H9 (cell line): ENCODE data around the gene SRRT. TPM values are rescaled to one million over a fixed set of nuclear protein-coding genes. Genes with fewer than 3 reads are reported as not detected.

Experiments
- DNase-seq: peaks from one replicate; pipeline ENCODE4 v3.0.0-alpha.2; 2017
- H2AFZ ChIP-seq: one replicate; pipeline ENCODE4 v1.6.1; 2013; ENCODE audit warnings: mild to moderate bottlenecking, low read length, control low read depth, moderate library complexity
- H2AK5ac ChIP-seq: 2 replicates; pipeline ENCODE4 v1.6.1; 2013; ENCODE audit warnings: low read length, control low read depth, mixed read lengths; ENCODE audit not compliant: insufficient read length
- H2BK120ac ChIP-seq: one replicate; pipeline ENCODE4 v1.6.1; 2013; ENCODE audit warnings: low read depth, mild to moderate bottlenecking, low read length, control low read depth, inconsistent platforms; ENCODE audit not compliant: poor library complexity, severe bottlenecking
- H2BK12ac ChIP-seq: 2 replicates; pipeline ENCODE4 v1.6.1; 2013; ENCODE audit warnings: low read length, control low read depth, mixed read lengths, low read depth; ENCODE audit not compliant: insufficient read length
- H2BK15ac ChIP-seq: 2 replicates; pipeline ENCODE4 v1.6.1; 2013; ENCODE audit warnings: low read depth, low read length, control low read depth
- H2BK20ac ChIP-seq: one replicate; pipeline ENCODE4 v1.6.1; 2013; ENCODE audit warnings: low read depth, mild to moderate bottlenecking, low read length, control low read depth, inconsistent platforms; ENCODE audit not compliant: poor library complexity, severe bottlenecking
- H2BK5ac ChIP-seq: 2 replicates; pipeline ENCODE4 v1.6.1; 2013; ENCODE audit warnings: low read length, control low read depth, mixed read lengths; ENCODE audit not compliant: insufficient read length
- H3K14ac ChIP-seq: 2 replicates; pipeline ENCODE4 v1.6.1; 2013; ENCODE audit warnings: low read length, control low read depth; ENCODE audit not compliant: insufficient read depth
- H3K18ac ChIP-seq: 2 replicates; pipeline ENCODE4 v1.6.1; 2013; ENCODE audit warnings: low read depth, mild to moderate bottlenecking, mixed read lengths, low read length, control low read depth; ENCODE audit not compliant: insufficient read length
- H3K23ac ChIP-seq: 2 replicates; pipeline ENCODE4 v1.6.1; 2013; ENCODE audit warnings: low read length, control low read depth, mixed read lengths, low read depth; ENCODE audit not compliant: insufficient read length
- H3K23me2 ChIP-seq: 2 replicates; pipeline ENCODE4 v1.6.1; 2013; ENCODE audit warnings: low read depth, mild to moderate bottlenecking, mixed read lengths, low read length, control low read depth; ENCODE audit not compliant: insufficient read length, poor library complexity, severe bottlenecking
- H3K27ac ChIP-seq: 2 replicates; pipeline ENCODE4 v1.5.1; 2013; ENCODE audit warnings: low read length, control low read depth, mixed read lengths, low read depth; ENCODE audit not compliant: insufficient read length
- H3K27me3 ChIP-seq: 2 replicates; pipeline ENCODE4 v1.6.1; 2013; ENCODE audit warnings: low read length, control low read depth, inconsistent platforms; ENCODE audit not compliant: insufficient read depth
- H3K4ac ChIP-seq: 2 replicates; pipeline ENCODE4 v1.6.1; 2013; ENCODE audit warnings: low read depth, mild to moderate bottlenecking, control low read depth, inconsistent platforms, low read length, moderate library complexity
- H3K4me1 ChIP-seq: 2 replicates; pipeline ENCODE4 v1.6.1; 2013; ENCODE audit warnings: low read length, control low read depth, inconsistent platforms; ENCODE audit not compliant: insufficient read depth
- H3K4me2 ChIP-seq: 2 replicates; pipeline ENCODE4 v1.6.1; 2013; ENCODE audit warnings: low read length, control low read depth, mixed read lengths; ENCODE audit not compliant: insufficient read length, insufficient read depth
- H3K56ac ChIP-seq: 2 replicates; pipeline ENCODE4 v1.6.1; 2013; ENCODE audit warnings: low read depth, mild to moderate bottlenecking, mixed read lengths, low read length, control low read depth; ENCODE audit not compliant: insufficient read length
- H3K79me1 ChIP-seq: 2 replicates; pipeline ENCODE4 v1.6.1; 2013; ENCODE audit warnings: low read depth, mild to moderate bottlenecking, moderate library complexity, low read length, control low read depth, inconsistent platforms; ENCODE audit not compliant: insufficient read depth, poor library complexity, severe bottlenecking
- H3K79me2 ChIP-seq: 2 replicates; pipeline ENCODE4 v1.6.1; 2013; ENCODE audit warnings: low read length, control low read depth, inconsistent platforms; ENCODE audit not compliant: insufficient read depth
- H3K9ac ChIP-seq: 2 replicates; pipeline ENCODE4 v1.6.1; 2013; ENCODE audit warnings: low read length, control low read depth, mixed read lengths; ENCODE audit not compliant: insufficient read length; ENCODE audit errors: extremely low read depth
- H3K9me3 ChIP-seq: one replicate; pipeline ENCODE4 v1.6.1; 2013; ENCODE audit warnings: low read depth, low read length, inconsistent platforms; ENCODE audit not compliant: control insufficient read depth
- H3T11ph ChIP-seq: one replicate; pipeline ENCODE4 v1.6.1; 2013; ENCODE audit warnings: mild to moderate bottlenecking, low read length, control low read depth, inconsistent platforms
- H4K20me1 ChIP-seq: one replicate; pipeline ENCODE4 v1.6.1; 2013; ENCODE audit not compliant: control insufficient read depth, insufficient read length, insufficient read depth
- H4K5ac ChIP-seq: 2 replicates; pipeline ENCODE4 v1.6.1; 2013; ENCODE audit warnings: low read depth, mild to moderate bottlenecking, mixed read lengths, low read length, control low read depth; ENCODE audit not compliant: insufficient read length
- H4K8ac ChIP-seq: replicated peaks from 2 replicates; pipeline ENCODE4 v1.6.1; 2013; ENCODE audit warnings: low read length, control low read depth, mixed read lengths, low read depth; ENCODE audit not compliant: insufficient read length
- H4K91ac ChIP-seq: 2 replicates; pipeline ENCODE4 v1.6.1; 2013; ENCODE audit warnings: low read depth, mild to moderate bottlenecking, moderate library complexity, mixed read lengths, low read length, control low read depth; ENCODE audit not compliant: insufficient read length
- H3K27ac Mint-ChIP-seq, 3 experiments: 2 replicates in 2 of 3; 3 replicates in 1 of 3; pipeline ENCODE4 v1.8.0; 2020 to 2021; ENCODE audit warnings: mixed read lengths in 3 of 3, mild to moderate bottlenecking in 1 of 3, moderate library complexity in 1 of 3
- H3K27me3 Mint-ChIP-seq: 2 replicates; pipeline ENCODE4 v1.8.0; 2021; ENCODE audit warnings: low read depth, mild to moderate bottlenecking, moderate library complexity, mixed read lengths
- H3K36me3 Mint-ChIP-seq, 3 experiments: 2 replicates in 2 of 3; 3 replicates in 1 of 3; pipeline ENCODE4 v1.8.0; 2020 to 2021; ENCODE audit warnings: low read depth in 3 of 3, mixed read lengths in 3 of 3; ENCODE audit not compliant: insufficient read depth in 1 of 3
- H3K4me1 Mint-ChIP-seq, 2 experiments: 2 replicates each; pipeline ENCODE4 v1.8.0; 2020; ENCODE audit warnings: mixed read lengths in 2 of 2
- H3K4me3 Mint-ChIP-seq, 2 experiments: 2 replicates in 1 of 2; 3 replicates in 1 of 2; pipeline ENCODE4 v1.8.0; 2020 to 2021; ENCODE audit warnings: mild to moderate bottlenecking in 2 of 2, mixed read lengths in 2 of 2, moderate library complexity in 1 of 2
- H3K9me3 Mint-ChIP-seq, 2 experiments: 2 replicates in 1 of 2; 3 replicates in 1 of 2; pipeline ENCODE4 v1.8.0; 2020; ENCODE audit warnings: mild to moderate bottlenecking in 2 of 2, mixed read lengths in 2 of 2, moderate library complexity in 1 of 2
- WGBS: extraction: QIAGEN DNeasy Blood & Tissue Kit; methylation state at CpG from one replicate; pipeline ENCODE4 v1.1.7; 2013; ENCODE audit warnings: missing lambda C conversion rate, low lambda C conversion rate, mixed read lengths; ENCODE audit not compliant: insufficient read length; ENCODE audit errors: extremely low coverage; 5-methylcytosine and 5-hydroxymethylcytosine counted together
- total RNA-seq: library from RNA; stranded (reverse); gene quantifications from 2 replicates; pipeline ENCODE4 v1.2.1, GENCODE V29; 2021
- TF ChIP-seq, protein P1 (sequence below): fragments of 200-600 bp; sonication (generic); conservative IDR thresholded peaks from 3 replicates; pipeline ENCODE4 v1.8.0; 2021; ENCODE audit warnings: antibody characterized with exemption, mild to moderate bottlenecking

The SRRT gene
- total RNA-seq, 1 experiment from 2014 or later = 373 TPM

DNA sequence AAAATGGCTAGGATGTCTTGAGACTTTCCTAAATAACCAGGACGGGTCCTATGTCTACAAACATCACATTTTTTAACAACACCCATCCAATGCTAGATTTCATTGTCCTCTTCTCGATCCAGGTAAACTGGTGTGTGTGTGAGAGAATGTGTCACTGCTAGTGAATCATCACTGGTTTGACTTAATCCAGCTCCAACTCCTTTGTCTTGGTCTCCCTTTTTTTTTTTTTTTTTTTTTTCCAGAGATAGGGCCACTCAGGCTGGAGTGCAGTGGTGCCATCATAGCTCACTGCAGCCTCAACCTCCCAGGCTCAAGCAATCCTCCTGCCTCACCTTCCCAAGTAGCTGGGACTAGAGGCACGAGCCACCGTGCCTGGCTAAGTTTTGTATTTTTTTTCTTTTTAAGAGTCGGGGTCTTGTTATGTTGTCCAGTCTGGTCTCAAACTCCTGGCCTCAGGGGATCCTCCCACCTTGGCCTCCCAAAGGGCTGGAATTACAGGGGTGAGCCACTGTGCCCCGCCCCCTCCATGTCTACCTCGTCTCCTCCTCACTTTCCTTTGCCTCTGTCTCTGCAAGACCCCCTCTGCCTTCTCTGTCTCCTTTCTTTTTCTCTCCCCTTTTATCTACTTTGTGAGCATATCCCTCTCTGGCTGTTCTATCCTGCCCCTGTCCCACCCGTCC, 16.8 kb downstream of the SRRT start:
- H3K36me3 Mint-ChIP-seq = peaks cover 17 to 23% (median 20%) of the 10 kb centered on the region in 3 experiments
- no peak overlapping the region for H3K9ac ChIP-seq

More for the DNA sequence above, 16.8 kb downstream of the SRRT start:
- Histone ChIP-seq H4K20me1 (no peaks in the 10 kb centered on the region), H4K5ac (no peak overlapping the region), H2AFZ (no peak overlapping the region), H3K23ac (no peak overlapping the region), H3K27ac (no peak overlapping the region), H2BK20ac (no peak overlapping the region), H3K56ac (no peak overlapping the region), H3K14ac (no peak overlapping the region), H4K8ac (no peak overlapping the region), H3K9me3 (no peaks in the 10 kb centered on the region), H4K91ac (no peak overlapping the region), H2BK120ac (no peak overlapping the region), H3K27me3 (peaks cover 7% of the 10 kb centered on the region), H3K23me2 (peaks cover 36% of the 10 kb centered on the region), H2BK15ac (no peak overlapping the region), H3K4me2 (peak overlapping the region; percentile 54), H3K18ac (no peak overlapping the region), H2BK5ac (no peak overlapping the region), H2AK5ac (no peak overlapping the region), H2BK12ac (no peak overlapping the region), H3K4me1 (peaks cover 2% of the 10 kb centered on the region; the same call in 1 of the 2 replicates), H3T11ph (no peak overlapping the region), H3K4ac (no peak overlapping the region; the same call in 1 of the 2 replicates), H3K79me2 (peaks cover 6% of the 10 kb centered on the region; the same call in 1 of the 2 replicates), H3K79me1 (no peaks in the 10 kb centered on the region)
- DNase-seq = no peak
- TF ChIP-seq, protein P1, sequence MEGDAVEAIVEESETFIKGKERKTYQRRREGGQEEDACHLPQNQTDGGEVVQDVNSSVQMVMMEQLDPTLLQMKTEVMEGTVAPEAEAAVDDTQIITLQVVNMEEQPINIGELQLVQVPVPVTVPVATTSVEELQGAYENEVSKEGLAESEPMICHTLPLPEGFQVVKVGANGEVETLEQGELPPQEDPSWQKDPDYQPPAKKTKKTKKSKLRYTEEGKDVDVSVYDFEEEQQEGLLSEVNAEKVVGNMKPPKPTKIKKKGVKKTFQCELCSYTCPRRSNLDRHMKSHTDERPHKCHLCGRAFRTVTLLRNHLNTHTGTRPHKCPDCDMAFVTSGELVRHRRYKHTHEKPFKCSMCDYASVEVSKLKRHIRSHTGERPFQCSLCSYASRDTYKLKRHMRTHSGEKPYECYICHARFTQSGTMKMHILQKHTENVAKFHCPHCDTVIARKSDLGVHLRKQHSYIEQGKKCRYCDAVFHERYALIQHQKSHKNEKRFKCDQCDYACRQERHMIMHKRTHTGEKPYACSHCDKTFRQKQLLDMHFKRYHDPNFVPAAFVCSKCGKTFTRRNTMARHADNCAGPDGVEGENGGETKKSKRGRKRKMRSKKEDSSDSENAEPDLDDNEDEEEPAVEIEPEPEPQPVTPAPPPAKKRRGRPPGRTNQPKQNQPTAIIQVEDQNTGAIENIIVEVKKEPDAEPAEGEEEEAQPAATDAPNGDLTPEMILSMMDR = no peak
- Mint-ChIP-seq H3K27ac (peak overlapping the region; percentile 46 to 65 (median 55); a peak in 4 of 7 replicates), H3K27me3 (peaks cover 14% of the 10 kb centered on the region), H3K4me1 (peaks cover 39 to 41% of the 10 kb centered on the region in 2 experiments), H3K9me3 (no peaks in the 10 kb centered on the region; a peak in 2 of 5 replicates), H3K4me3 (peak overlapping the region; percentile 80 to 93)
- no CpG with 5 or more reads among the region's 8 CpGs for WGBS
